Measurements from ENCODE around the gene KCNQ1. TPM values are rescaled to one million over a fixed set of nuclear protein-coding genes. Genes with fewer than 3 reads are reported as not detected.

KCNQ1 gene
- total RNA-seq, 1 donor from 2014 or later = 1.6 TPM

DNA sequence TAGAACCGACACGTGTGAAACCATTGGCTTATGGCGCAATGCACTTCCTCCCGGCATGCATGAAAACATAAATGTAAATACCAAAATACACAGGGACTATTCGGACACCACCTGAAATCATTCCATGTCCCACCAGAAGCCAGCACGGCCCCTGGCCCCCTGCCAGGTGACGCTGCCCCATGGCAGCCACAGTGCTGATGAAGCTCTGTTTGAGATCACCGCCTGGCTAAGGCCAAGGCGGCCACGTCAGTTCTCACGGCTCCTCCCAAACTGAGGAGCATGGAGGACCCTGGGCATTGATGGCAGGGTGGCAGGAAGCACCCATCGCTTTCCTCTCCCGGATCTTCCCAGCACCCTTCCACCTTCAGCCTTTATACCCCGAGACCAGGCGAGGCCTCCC is 351.3 kb downstream of the KCNQ1 start:
- FAIRE-seq (no peak), DNase-seq (ENCODE audit: low read depth) (no peak)
- Histone ChIP-seq H3K36me3 (ENCODE audit: control insufficient read depth, insufficient read depth, low read length) (no peaks in the 10 kb centered on the region), H3K4me3 (ENCODE audit: low read depth, low read length) (no peak overlapping the region), H3K27me3 (ENCODE audit: control insufficient read depth, insufficient read depth, low read length) (peaks cover 7% of the 10 kb centered on the region)
- TF ChIP-seq, protein P1, sequence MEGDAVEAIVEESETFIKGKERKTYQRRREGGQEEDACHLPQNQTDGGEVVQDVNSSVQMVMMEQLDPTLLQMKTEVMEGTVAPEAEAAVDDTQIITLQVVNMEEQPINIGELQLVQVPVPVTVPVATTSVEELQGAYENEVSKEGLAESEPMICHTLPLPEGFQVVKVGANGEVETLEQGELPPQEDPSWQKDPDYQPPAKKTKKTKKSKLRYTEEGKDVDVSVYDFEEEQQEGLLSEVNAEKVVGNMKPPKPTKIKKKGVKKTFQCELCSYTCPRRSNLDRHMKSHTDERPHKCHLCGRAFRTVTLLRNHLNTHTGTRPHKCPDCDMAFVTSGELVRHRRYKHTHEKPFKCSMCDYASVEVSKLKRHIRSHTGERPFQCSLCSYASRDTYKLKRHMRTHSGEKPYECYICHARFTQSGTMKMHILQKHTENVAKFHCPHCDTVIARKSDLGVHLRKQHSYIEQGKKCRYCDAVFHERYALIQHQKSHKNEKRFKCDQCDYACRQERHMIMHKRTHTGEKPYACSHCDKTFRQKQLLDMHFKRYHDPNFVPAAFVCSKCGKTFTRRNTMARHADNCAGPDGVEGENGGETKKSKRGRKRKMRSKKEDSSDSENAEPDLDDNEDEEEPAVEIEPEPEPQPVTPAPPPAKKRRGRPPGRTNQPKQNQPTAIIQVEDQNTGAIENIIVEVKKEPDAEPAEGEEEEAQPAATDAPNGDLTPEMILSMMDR (IDR thresholded peaks at IDR 0.05; ENCODE audit: insufficient read depth, low read length, severe bottlenecking) = no peak

DNA sequence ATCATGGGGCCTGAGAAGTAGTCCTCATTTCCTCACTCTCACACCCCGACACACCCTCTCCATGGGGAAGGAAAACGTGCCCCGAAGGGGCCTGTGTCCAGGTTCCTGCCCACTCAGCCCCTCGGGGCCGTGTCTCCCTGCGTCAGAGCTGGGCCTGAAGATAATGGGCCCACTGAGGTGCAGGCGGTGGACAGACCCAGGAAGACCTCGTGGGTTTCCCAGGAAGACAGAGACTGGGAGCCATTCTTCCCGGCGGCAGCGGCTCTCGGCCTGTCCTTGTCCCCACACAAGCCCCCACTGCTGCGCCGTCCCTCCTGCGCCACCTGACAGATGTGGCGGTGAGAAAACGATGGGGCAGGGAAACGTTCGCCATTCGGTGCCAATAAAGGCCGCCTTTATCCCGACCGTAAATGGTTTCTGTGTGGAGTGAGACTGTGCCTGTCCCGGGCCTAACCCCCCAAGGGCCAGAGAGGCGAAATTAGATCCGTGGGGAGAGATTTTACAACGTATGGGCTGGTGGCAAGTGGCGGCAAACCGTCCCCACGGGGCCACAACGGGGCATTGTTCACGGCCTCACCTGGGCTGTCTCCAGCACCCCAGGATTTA is 351.8 kb downstream of the KCNQ1 start:
- Histone ChIP-seq H3K4me3 (ENCODE audit: low read depth, low read length) (no peak overlapping the region), H3K27me3 (ENCODE audit: control insufficient read depth, insufficient read depth, low read length) (peaks cover 5% of the 10 kb centered on the region), H3K36me3 (ENCODE audit: control insufficient read depth, insufficient read depth, low read length) (no peaks in the 10 kb centered on the region)
- FAIRE-seq = no peak
- DNase-seq (ENCODE audit: low read depth) = no peak
- TF ChIP-seq, protein P1 (IDR thresholded peaks at IDR 0.05; ENCODE audit: insufficient read depth, low read length, severe bottlenecking) = no peak

DNA sequence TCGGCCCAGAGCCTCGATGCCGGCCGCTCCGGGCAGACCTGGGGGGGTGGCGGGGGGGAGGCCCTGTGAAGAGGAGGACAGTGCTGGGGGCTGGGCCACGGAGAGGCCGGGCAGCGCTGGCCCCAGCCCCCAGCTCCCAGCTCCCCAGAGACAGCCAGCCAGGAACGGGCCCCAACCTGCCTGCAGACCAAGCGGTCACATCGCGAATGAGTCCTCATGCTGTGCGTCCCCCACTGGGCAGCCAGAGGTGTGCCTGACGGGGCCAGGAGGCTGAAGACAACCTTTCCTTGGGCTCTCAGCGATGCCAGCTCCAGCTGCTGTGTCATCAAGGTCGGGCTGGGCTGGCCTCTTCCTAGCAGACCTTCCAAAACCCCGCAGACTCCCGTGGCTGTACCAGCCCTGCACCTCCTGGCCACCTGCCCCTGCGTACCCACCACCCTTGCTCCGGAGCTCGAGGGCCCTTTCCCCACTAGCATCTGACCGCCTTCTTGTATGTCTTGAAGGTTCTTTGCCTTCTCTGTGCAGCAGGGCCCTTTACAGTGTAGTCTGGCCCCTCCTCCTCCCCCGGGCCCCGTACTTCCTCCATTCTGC is 352.4 kb downstream of the KCNQ1 start:
- Histone ChIP-seq H3K27me3 (ENCODE audit: control insufficient read depth, insufficient read depth, low read length) (peaks cover under 1% of the 10 kb centered on the region), H3K4me3 (ENCODE audit: low read depth, low read length) (no peak overlapping the region), H3K36me3 (ENCODE audit: control insufficient read depth, insufficient read depth, low read length) (no peaks in the 10 kb centered on the region)
- TF ChIP-seq, protein P1 (IDR thresholded peaks at IDR 0.05; ENCODE audit: insufficient read depth, low read length, severe bottlenecking) = no peak
- no peak for FAIRE-seq
- no peak for DNase-seq (ENCODE audit: low read depth)

DNA sequence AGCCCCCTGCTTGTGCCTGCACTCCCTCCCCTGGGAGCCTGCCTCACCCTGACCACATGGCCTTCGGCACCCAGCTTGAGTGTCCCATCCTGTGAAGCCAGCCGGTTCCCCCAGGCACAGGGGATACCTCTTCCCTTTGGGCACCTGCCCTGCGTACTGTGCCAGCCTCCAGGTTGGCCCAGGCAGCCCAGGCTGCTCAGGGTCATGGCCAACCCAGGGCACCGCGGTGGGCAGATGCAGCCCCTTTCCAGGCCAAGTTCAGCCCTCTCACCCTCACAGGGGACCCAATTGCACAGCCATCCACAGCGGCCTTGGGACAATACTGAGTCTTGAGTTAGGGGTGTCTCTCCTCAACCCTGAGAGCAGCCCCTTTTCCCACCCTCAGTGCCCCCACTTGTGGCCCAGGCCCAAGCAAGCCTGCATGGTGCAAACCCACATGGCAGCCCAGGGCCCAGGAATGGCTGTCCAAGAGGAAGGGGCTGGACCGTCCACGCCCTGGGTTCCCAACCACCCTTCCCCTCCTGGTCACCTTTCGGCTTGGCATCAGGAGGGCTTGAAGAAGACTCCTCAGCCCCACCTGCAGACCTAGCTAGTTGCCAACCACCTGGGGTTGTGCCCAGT is 353.0 kb downstream of the KCNQ1 start:
- Histone ChIP-seq H3K4me3 (ENCODE audit: low read depth, low read length) (no peak overlapping the region), H3K27me3 (ENCODE audit: control insufficient read depth, insufficient read depth, low read length) (no peaks in the 10 kb centered on the region), H3K36me3 (ENCODE audit: control insufficient read depth, insufficient read depth, low read length) (no peaks in the 10 kb centered on the region)
- TF ChIP-seq, protein P1 (IDR thresholded peaks at IDR 0.05; ENCODE audit: insufficient read depth, low read length, severe bottlenecking) = no peak
- no peak for FAIRE-seq
- DNase-seq (ENCODE audit: low read depth) = no peak

DNA sequence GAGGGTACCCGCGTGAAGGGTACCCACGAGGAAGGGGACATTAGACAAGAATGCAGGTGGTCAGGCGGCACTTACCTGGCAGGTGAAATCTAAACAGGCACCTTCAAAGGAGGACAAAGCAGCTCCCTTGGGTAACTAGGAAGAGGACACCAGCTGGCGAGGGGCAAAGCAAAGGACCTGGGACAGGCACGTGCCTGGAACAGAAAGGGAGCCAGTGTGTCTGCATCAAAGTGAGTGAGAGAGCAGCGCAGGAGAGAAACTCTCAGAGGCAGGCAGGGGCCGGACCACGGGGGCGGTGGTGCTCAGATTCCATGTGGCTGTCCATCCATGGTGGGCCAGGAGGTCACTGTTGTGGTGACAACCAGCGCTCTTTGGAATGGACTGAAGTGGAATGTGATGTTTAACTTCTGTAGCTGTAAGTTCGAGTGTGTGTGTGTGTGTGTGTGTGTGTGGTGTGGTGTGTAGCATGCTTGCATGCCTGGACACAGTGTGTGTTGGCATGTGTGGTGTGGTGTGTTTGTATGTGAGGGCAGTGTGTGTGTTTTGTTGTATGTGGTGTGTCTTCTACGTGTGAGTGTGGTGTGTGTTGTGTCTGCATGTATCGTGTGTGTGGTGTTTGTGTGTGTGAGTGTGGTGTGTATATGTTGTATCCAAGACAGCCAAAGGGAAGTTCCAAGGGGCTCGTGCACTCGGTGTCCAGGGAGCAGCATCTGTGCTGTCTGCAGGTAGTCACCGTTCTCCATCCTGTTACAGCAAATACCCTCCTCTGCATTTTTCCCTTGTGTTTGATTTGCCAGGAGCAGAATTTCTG is 354.3 kb downstream of the KCNQ1 start:
- H3K36me3 ChIP-seq (ENCODE audit: control insufficient read depth, insufficient read depth, low read length) = no peaks in the 10 kb centered on the region
- no peak overlapping the region for H3K4me3 ChIP-seq (ENCODE audit: low read depth, low read length)
- TF ChIP-seq, protein P1 (IDR thresholded peaks at IDR 0.05; ENCODE audit: insufficient read depth, low read length, severe bottlenecking) = no peak
- DNase-seq (ENCODE audit: low read depth) (no peak), FAIRE-seq (peak; percentile 88)
- H3K27me3 ChIP-seq (ENCODE audit: control insufficient read depth, insufficient read depth, low read length) = no peaks in the 10 kb centered on the region

Measured in bronchial epithelial cell (primary cell).